Measurements from ENCODE around the gene NFATC2IP. TPM values are rescaled to one million over a fixed set of nuclear protein-coding genes. Genes with fewer than 3 reads are reported as not detected.

The NFATC2IP gene
- total RNA-seq, 1 donor from 2014 or later = 11.2 TPM

DNA sequence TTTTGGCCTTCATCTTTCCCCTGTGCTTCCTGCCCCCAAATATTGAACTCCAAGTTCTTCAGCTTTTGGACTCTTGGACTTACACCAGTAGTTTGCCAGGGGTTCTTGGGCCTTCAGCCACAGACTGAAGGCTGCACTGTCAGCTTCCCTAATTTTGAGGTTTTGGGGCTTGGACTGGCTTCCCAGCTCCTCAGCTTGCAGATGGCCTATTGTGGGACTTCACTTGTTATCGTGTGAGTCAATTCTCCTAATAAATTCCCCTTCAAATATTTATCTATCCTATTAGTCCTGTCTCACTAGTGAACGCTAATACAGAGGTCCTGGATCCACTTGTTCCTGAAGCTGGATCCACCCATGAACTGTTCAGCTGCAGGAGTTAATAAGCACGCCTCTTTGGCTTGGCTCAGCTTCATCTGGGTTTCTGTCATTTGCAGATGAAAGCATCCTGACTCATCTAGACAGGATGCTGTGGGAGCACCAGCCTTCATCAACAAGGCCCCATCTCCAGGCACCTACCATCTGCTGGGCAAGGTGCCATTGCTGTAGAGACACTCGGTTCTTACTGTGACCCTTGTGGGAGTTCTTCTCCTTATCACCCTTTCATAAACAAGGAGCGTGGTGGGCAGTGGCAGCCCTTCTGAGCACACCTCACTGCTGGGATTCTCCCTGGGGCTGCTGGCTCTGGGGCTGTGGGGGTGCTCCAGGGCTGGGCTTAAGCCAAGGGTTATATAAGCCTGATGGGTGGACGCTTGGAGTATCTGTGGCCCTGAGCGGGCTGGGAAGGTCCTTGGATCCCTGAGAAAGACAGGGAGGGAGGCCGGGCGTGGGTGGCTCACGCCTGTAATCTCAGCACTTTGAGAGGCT, 57.2 kb downstream of the NFATC2IP start:
- intact Hi-C loops (cut with DNase I) = no loop called here
- H3K4me1 ChIP-seq = no peaks in the 10 kb centered on the region
- DNase-seq (ENCODE audit: low spot score in 2 of 2) = no peak
- H3K36me3 ChIP-seq = no peaks in the 10 kb centered on the region
- H3K4me3 ChIP-seq = no peak overlapping the region
- no peak overlapping the region for H3K27ac ChIP-seq
- H3K27me3 ChIP-seq = no peaks in the 10 kb centered on the region
- TF ChIP-seq, protein P1, sequence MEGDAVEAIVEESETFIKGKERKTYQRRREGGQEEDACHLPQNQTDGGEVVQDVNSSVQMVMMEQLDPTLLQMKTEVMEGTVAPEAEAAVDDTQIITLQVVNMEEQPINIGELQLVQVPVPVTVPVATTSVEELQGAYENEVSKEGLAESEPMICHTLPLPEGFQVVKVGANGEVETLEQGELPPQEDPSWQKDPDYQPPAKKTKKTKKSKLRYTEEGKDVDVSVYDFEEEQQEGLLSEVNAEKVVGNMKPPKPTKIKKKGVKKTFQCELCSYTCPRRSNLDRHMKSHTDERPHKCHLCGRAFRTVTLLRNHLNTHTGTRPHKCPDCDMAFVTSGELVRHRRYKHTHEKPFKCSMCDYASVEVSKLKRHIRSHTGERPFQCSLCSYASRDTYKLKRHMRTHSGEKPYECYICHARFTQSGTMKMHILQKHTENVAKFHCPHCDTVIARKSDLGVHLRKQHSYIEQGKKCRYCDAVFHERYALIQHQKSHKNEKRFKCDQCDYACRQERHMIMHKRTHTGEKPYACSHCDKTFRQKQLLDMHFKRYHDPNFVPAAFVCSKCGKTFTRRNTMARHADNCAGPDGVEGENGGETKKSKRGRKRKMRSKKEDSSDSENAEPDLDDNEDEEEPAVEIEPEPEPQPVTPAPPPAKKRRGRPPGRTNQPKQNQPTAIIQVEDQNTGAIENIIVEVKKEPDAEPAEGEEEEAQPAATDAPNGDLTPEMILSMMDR (IDR thresholded peaks at IDR 0.05) = no peak
- no peaks in the 10 kb centered on the region for H3K9me3 ChIP-seq

DNA sequence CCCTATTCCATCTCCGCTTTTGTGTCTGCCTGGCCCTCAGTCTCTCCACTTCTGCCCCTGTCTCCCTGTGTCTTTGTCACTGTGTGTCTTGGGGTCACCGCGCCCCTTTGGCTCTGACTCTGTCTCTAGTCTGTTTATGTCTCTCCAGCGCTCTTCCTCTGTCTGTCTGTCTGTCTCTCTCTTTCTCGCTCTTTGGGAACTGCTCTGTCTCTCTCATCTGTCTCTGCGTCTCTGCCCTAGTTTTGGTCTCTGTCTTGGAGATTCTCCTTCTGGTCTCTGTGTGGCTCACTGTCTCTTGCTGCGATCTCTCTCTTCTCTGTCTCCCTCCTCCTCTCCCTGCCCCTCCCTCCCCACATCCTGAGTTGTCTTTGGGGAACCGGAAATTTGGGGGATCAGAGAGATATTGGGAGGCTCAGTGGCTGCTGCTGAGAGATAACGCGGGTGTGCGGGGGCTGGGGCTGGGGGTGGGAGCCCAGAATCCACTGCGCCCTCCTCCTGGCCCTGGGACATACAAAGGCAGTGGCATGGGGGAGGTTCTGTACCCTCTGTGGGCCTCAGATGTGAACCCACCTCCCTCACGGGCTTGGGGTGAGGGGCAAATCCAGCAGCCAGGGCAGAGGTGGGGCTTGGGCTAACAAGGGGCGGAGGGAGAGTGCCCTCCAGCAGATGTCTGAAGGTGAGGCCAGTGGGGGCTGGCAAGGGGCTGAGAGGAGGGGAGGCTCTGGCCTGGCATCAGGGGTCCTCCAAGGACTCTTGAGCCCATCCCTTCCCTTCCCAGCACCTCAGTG, 58.5 kb downstream of the NFATC2IP start:
- no peaks in the 10 kb centered on the region for H3K27me3 ChIP-seq
- no peak overlapping the region for H3K4me3 ChIP-seq
- no peaks in the 10 kb centered on the region for H3K36me3 ChIP-seq
- H3K4me1 ChIP-seq = no peaks in the 10 kb centered on the region
- TF ChIP-seq, protein P1 (IDR thresholded peaks at IDR 0.05) = no peak
- no peak for DNase-seq (ENCODE audit: low spot score in 2 of 2)
- H3K27ac ChIP-seq = no peak overlapping the region
- no peaks in the 10 kb centered on the region for H3K9me3 ChIP-seq
- intact Hi-C loops (cut with DNase I) = no loop called here

DNA sequence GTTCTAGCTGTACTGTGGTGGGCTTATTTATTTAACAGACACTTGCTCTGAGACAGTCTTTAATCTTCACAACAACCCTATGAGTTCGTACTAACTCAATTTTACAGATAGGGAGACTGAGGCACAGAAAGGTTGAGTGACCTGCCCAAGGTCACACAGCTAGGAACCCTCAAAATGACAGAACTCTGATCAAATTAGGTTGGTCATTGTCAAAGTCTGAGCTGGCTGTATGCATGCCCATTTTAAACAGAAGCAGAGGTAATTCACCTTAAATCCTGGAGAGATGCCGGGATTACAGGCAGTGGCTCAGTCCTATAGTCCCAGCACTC, 59.1 kb downstream of the NFATC2IP start:
- intact Hi-C loops (cut with DNase I) = no loop called here
- H3K9me3 ChIP-seq = no peaks in the 10 kb centered on the region
- no peak overlapping the region for H3K4me3 ChIP-seq
- H3K36me3 ChIP-seq = no peaks in the 10 kb centered on the region
- TF ChIP-seq, protein P1 (IDR thresholded peaks at IDR 0.05) = no peak
- DNase-seq (ENCODE audit: low spot score in 2 of 2) = no peak
- H3K27ac ChIP-seq = no peak overlapping the region
- H3K4me1 ChIP-seq = no peaks in the 10 kb centered on the region
- no peaks in the 10 kb centered on the region for H3K27me3 ChIP-seq

DNA sequence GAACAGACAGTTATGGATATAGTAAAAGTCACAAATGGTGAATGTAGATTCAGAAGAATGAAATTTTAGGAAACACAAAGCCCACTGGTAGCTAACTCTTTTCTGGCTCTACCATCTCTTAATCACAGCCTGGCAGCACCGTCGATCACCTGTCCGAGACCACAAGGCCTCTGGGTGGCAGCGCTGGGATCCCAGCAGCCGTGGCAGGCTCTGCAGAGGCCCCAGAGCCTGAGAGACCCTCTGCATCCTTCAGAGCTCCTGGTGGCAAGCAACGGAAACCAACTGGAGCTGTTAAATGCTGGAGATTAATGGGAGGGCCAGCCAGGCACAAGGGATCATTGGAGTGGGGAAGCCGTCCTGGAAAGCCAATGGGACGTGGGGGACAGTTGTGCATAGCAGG, 60.4 kb downstream of the NFATC2IP start:
- Histone ChIP-seq H3K4me3 (no peak overlapping the region), H3K27me3 (no peaks in the 10 kb centered on the region), H3K27ac (no peak overlapping the region), H3K36me3 (no peaks in the 10 kb centered on the region), H3K9me3 (no peaks in the 10 kb centered on the region), H3K4me1 (no peaks in the 10 kb centered on the region)
- TF ChIP-seq, protein P1 (IDR thresholded peaks at IDR 0.05) = no peak
- intact Hi-C loops (cut with DNase I) = no loop called here
- no peak for DNase-seq (ENCODE audit: low spot score in 2 of 2)

DNA sequence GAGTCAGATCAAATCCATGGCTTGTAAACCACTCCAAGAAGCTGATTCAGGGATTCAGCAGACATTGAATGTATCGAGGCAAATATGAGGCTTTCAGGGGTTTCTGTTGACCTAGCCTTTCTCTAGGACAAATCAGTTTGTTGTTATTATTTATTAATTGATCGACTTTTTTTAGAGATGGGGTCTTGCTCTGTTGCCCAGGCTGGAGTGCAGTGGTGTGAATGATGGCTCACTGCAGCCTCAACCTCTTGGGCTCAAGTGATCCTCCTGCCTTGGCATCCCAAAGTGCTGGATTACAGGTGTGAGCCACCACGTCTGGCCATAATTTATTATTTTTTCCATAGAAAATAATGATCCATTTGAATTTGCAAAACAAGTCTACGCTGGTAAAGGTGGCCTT, 61.1 kb downstream of the NFATC2IP start:
- intact Hi-C loops (cut with DNase I) = no loop called here
- no peaks in the 10 kb centered on the region for H3K36me3 ChIP-seq
- no peaks in the 10 kb centered on the region for H3K9me3 ChIP-seq
- H3K27ac ChIP-seq = no peak overlapping the region
- no peaks in the 10 kb centered on the region for H3K4me1 ChIP-seq
- TF ChIP-seq, protein P1 (IDR thresholded peaks at IDR 0.05) = no peak
- H3K4me3 ChIP-seq = no peak overlapping the region
- no peak for DNase-seq (ENCODE audit: low spot score in 2 of 2)
- H3K27me3 ChIP-seq = no peaks in the 10 kb centered on the region
